ENCODE data around the gene TRPT1.

Gene TRPT1

GRCh38 chr11:64211181-64211872, 14.7 kb downstream of the TRPT1 start:
- Histone ChIP-seq H3K79me2 (ENCODE audit: insufficient read depth, low read depth) (no peaks in the 10 kb centered on the region; the same call in 1 of the 2 replicates), H3K4me2 (no peak overlapping the region), H4K20me1 (ENCODE audit: insufficient read depth) (no peaks in the 10 kb centered on the region), H3K4me1 (ENCODE audit: low read depth, poor library complexity, severe bottlenecking) (peaks cover 6% of the 10 kb centered on the region), H3K4me3 (IDR thresholded peaks at IDR 0.05; ENCODE audit: insufficient read depth, low read depth, low read length) (no peak overlapping the region), H3K9ac (no peak overlapping the region), H3K36me3 (ENCODE audit: insufficient read depth) (no peaks in the 10 kb centered on the region), H3K27me3 (ENCODE audit: insufficient read depth, low read depth) (no peaks in the 10 kb centered on the region), H2AFZ (ENCODE audit: low read depth) (no peak overlapping the region), H3K27ac (no peak overlapping the region)
- TF ChIP-seq CTCF (conservative IDR thresholded peaks at IDR 0.05; ENCODE audit: low read depth, low read length) = no peak

- Histone ChIP-seq H3K36me3 (ENCODE audit: insufficient read depth) (no peaks in the 10 kb centered on the region), H4K20me1 (ENCODE audit: insufficient read depth) (no peaks in the 10 kb centered on the region), H3K4me1 (ENCODE audit: low read depth, poor library complexity, severe bottlenecking) (peaks cover 10% of the 10 kb centered on the region), H3K4me2 (no peak overlapping the region), H3K4me3 (IDR thresholded peaks at IDR 0.05; ENCODE audit: insufficient read depth, low read depth, low read length) (no peak overlapping the region), H3K9ac (no peak overlapping the region), H3K27me3 (ENCODE audit: insufficient read depth, low read depth) (no peaks in the 10 kb centered on the region), H2AFZ (ENCODE audit: low read depth) (no peak overlapping the region), H3K27ac (no peak overlapping the region), H3K79me2 (ENCODE audit: insufficient read depth, low read depth) (no peaks in the 10 kb centered on the region; the same call in 1 of the 2 replicates)
- no peak for TF ChIP-seq CTCF (conservative IDR thresholded peaks at IDR 0.05; ENCODE audit: low read depth, low read length)
Measured at GRCh38 chr11:64210301-64211020, 15.5 kb downstream of the TRPT1 start.

DNA sequence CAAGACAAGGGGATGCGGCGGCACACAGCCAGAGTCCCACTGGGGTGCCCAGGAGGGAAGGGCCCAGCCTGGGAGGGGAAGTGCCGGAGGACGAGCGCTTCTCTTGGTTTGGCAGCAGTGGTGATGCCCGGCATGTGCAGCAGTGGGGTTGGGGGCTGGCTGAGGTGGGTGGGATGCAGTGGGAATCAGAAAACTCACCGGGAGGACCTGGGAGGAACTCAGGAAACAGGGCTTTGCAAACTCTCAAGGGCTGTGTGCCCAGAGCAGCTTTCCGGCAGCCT, 16.5 kb downstream of the TRPT1 start:
- no peak overlapping the region for H3K4me3 ChIP-seq (IDR thresholded peaks at IDR 0.05; ENCODE audit: insufficient read depth, low read depth, low read length)
- H3K36me3 ChIP-seq (ENCODE audit: insufficient read depth) = no peaks in the 10 kb centered on the region
- no peak overlapping the region for H3K27ac ChIP-seq
- no peak overlapping the region for H2AFZ ChIP-seq (ENCODE audit: low read depth)
- H3K4me1 ChIP-seq (ENCODE audit: low read depth, poor library complexity, severe bottlenecking) = peaks cover 19% of the 10 kb centered on the region
- TF ChIP-seq CTCF (conservative IDR thresholded peaks at IDR 0.05; ENCODE audit: low read depth, low read length) = no peak
- no peak overlapping the region for H3K4me2 ChIP-seq
- no peaks in the 10 kb centered on the region for H4K20me1 ChIP-seq (ENCODE audit: insufficient read depth)
- H3K79me2 ChIP-seq (ENCODE audit: insufficient read depth, low read depth) = no peaks in the 10 kb centered on the region; the same call in 1 of the 2 replicates
- H3K9ac ChIP-seq = no peak overlapping the region
- H3K27me3 ChIP-seq (ENCODE audit: insufficient read depth, low read depth) = no peaks in the 10 kb centered on the region

DNA sequence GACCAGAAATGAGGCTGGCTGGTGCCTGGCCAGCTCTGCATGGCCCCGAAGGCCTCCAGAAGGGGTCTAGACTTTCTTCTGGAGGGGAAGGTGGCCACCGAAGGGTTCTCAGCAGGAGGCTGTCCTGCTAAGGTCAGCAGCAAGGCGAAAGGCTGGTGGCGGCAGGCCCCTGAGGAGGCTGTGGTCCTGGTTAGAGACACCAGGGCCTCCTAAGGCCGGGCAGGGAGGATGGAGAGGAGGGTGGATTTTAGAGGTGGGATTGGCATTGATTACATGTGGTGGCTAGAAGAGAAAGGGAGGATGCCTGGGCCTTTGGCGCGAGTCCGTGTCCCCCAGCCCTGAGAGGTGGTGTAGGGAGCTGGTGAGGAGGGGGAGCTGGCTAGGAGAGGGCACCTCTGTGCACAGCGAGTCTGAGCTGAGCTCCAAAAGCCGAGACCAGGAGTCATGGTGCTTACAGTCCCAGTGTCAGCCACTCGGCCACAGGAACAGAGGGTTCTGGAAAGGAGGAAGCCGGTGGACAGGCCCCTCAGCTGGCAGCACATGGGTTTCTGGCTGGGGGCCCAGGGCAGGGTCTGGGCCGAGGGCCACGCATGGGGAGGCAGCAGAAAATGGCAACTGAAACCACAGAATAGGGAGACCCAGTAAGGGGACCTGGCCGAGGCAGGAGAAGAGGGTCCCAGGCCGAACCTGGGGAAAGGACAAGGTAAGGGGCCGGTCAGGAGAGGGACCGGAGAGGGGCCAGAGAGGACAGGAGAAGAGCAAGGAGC, 17.0 kb downstream of the TRPT1 start:
- Histone ChIP-seq H3K4me2 (no peak overlapping the region), H3K9ac (no peak overlapping the region)

More for the DNA sequence above, 17.0 kb downstream of the TRPT1 start:
- no peak overlapping the region for H3K4me3 ChIP-seq (IDR thresholded peaks at IDR 0.05; ENCODE audit: insufficient read depth, low read depth, low read length)
- H3K79me2 ChIP-seq (ENCODE audit: insufficient read depth, low read depth) = no peaks in the 10 kb centered on the region; the same call in 1 of the 2 replicates
- 0 out of 2 replicates have a peak, but pooled peaks cover 3% of the 10 kb centered on the region for H4K20me1 ChIP-seq (ENCODE audit: insufficient read depth)
- H3K27me3 ChIP-seq (ENCODE audit: insufficient read depth, low read depth) = no peaks in the 10 kb centered on the region
- no peak overlapping the region for H2AFZ ChIP-seq (ENCODE audit: low read depth)
- H3K27ac ChIP-seq = no peak overlapping the region
- no peak for TF ChIP-seq CTCF (conservative IDR thresholded peaks at IDR 0.05; ENCODE audit: low read depth, low read length)
- H3K36me3 ChIP-seq (ENCODE audit: insufficient read depth) = no peaks in the 10 kb centered on the region
- peaks cover 25% of the 10 kb centered on the region for H3K4me1 ChIP-seq (ENCODE audit: low read depth, poor library complexity, severe bottlenecking)
